Measurements from ENCODE around the gene PRR19. TPM values are rescaled to one million over a fixed set of nuclear protein-coding genes. Genes with fewer than 3 reads are reported as not detected.
A peak's percentile ranks its signal among the peaks of the same experiment; 100 is the strongest.
"Not testable (repeated sequence)": the region's sequence is repeated elsewhere in the genome, so short reads cannot be mapped to it uniquely, and the experiment has no call there.

Gene PRR19
- total and polyA plus RNA-seq, 10 of the 15 experiments (the other 5 are each of a cell fraction or from before 2014, with no cell fraction given), result 0.09 to 1.7 (median 0.73) TPM; not detected in 1

- peaks cover 35% of the 10 kb centered on the region for H3K79me2 ChIP-seq (ENCODE audit: control insufficient read depth, insufficient read depth, low read length)
- FAIRE-seq (peak; percentile 27), ATAC-seq (no peak), DNase-seq (ENCODE audit: low read depth, low spot score) (no peak)
- no peak for TF ChIP-seq ATF7 (IDR thresholded peaks at IDR 0.05; ENCODE audit: low read depth)
- no peak for TF ChIP-seq HDAC6 (IDR thresholded peaks at IDR 0.05; ENCODE audit: unreplicated experiment)
- no peak for TF ChIP-seq RBBP5 (conservative IDR thresholded peaks at IDR 0.05)
- no peak for TF ChIP-seq NFXL1 (IDR thresholded peaks at IDR 0.05; ENCODE audit: borderline replicate concordance)
- peaks cover 16% of the 10 kb centered on the region for H3K4me1 ChIP-seq (ENCODE audit: control insufficient read depth, insufficient read depth, low read length)
- H4K20me1 ChIP-seq (ENCODE audit: control insufficient read depth, insufficient read depth), result no peaks in the 10 kb centered on the region
- SMC1A ChIA-PET (ENCODE audit: uncharacterized antibody, unreplicated experiment), result interaction anchor here (0.6 to 1.7 kb wide), 2 partner anchors 14 to 63 kb away, joined by 3 to 5 read pairs; no protein-coding TSS in a partner anchor
- BruUV-seq (replicated peaks), result no TSS peak
- no peak overlapping the region for H3K27ac ChIP-seq (ENCODE audit: control insufficient read depth, insufficient read depth)
- peak overlapping the region; percentile 83 for H3K4me3 ChIP-seq
- peak overlapping the region; percentile 97 for H3K4me2 ChIP-seq (ENCODE audit: control insufficient read depth, insufficient read depth)
- peak overlapping the region; percentile 62 for H2AFZ ChIP-seq (ENCODE audit: control insufficient read depth, low read depth, low read length)
- no peaks in the 10 kb centered on the region for H3K9me3 ChIP-seq (replicated peaks; ENCODE audit: control insufficient read depth, insufficient read depth, low read length)
- 24% methylated on average over 34 of the region's 38 CpGs for WGBS (ENCODE audit: insufficient coverage, insufficient replicate concordance, low lambda C conversion rate, missing lambda C conversion rate)
- H3K9ac ChIP-seq (ENCODE audit: control insufficient read depth, insufficient read depth, low read length), result peak overlapping the region; percentile 42
- H3K27me3 ChIP-seq (replicated peaks in 1 of 2; ENCODE audit: control insufficient read depth in 2 of 2, insufficient read depth in 2 of 2, low read length in 1 of 2), result no peaks in the 10 kb centered on the region
- POLR2A ChIA-PET, result interaction anchor here (0.6 to 2.1 kb wide), 6 partner anchors 9 to 159 kb away, joined by 3 to 6 read pairs (median 4); partner anchors contain the start of gene GSK3A
- H3K36me3 ChIP-seq (ENCODE audit: control insufficient read depth in 2 of 2, insufficient read depth in 2 of 2, low read length in 1 of 2), result no peaks in the 10 kb centered on the region
- CTCF ChIA-PET, result interaction anchor here (0.7 to 1.4 kb wide), 3 partner anchors 9 to 41 kb away, joined by 3 to 7 read pairs (median 3); no protein-coding TSS in a partner anchor
- intact Hi-C loops (cut with micrococcal nuclease; ENCODE audit: unreplicated experiment), result loop anchor here (1.0 kb wide), 1 partner anchor 12 kb away; no protein-coding TSS in a partner anchor
- in situ Hi-C loops (cut with MboI), result no loop called here
- RAD21 ChIA-PET (ENCODE audit: unreplicated experiment), result interaction anchor here (0.7 to 1.5 kb wide), 2 partner anchors 24 to 150 kb away, joined by 3 to 6 read pairs; no protein-coding TSS in a partner anchor
Observed at GRCh38 chr19:42255766-42256745, 45.9 kb upstream of the PRR19 start.

DNA sequence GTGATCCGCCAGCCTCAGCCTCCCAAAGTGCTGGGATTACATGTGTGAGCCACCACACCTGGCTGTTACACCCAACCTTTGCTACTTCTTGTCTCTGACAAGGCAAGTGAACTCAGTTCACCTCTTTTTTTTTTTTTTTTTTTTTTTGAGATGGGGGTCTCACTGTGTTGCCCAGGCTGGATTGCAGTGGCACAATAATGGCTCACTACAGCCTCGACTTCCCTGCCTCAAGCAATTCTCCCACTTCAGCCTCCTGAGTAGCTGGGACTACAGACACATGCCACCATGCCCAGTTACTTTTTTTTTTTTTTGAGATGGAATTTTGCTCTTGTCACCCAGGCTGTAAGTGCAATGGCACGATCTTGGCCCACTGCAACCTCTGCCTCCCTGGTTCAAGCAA is 44.1 kb upstream of the PRR19 start:
- in situ Hi-C loops (cut with MboI), result not testable (repeated sequence)

More for the DNA sequence above, 44.1 kb upstream of the PRR19 start:
- BruUV-seq (replicated peaks); H4K20me1 ChIP-seq (ENCODE audit: control insufficient read depth, insufficient read depth); H3K27me3 ChIP-seq (replicated peaks in 1 of 2; ENCODE audit: control insufficient read depth in 2 of 2, insufficient read depth in 2 of 2, low read length in 1 of 2); H3K4me2 ChIP-seq (ENCODE audit: control insufficient read depth, insufficient read depth); intact Hi-C loops (cut with micrococcal nuclease; ENCODE audit: unreplicated experiment); H3K4me3 ChIP-seq; H3K4me1 ChIP-seq (ENCODE audit: control insufficient read depth, insufficient read depth, low read length); ATAC-seq; H2AFZ ChIP-seq (ENCODE audit: control insufficient read depth, low read depth, low read length); H3K27ac ChIP-seq (ENCODE audit: control insufficient read depth, insufficient read depth); H3K36me3 ChIP-seq (ENCODE audit: control insufficient read depth in 2 of 2, insufficient read depth in 2 of 2, low read length in 1 of 2); H3K9me3 ChIP-seq (replicated peaks; ENCODE audit: control insufficient read depth, insufficient read depth, low read length); DNase-seq (ENCODE audit: low read depth, low spot score); H3K9ac ChIP-seq (ENCODE audit: control insufficient read depth, insufficient read depth, low read length); FAIRE-seq; CTCF ChIA-PET: not testable (repeated sequence)
- ChIA-PET SMC1A (ENCODE audit: uncharacterized antibody, unreplicated experiment) (interaction anchor here (0.6 to 0.7 kb wide), 3 partner anchors 14 to 56 kb away, joined by 3 to 4 read pairs (median 4); no protein-coding TSS in a partner anchor), POLR2A (interaction anchor here (1.0 kb wide), 1 partner anchor 15 kb away, joined by 6 read pairs; the partner anchor contains the start of gene GSK3A), RAD21 (ENCODE audit: unreplicated experiment) (interaction anchor here (0.6 kb wide), 1 partner anchor 13 kb away, joined by 3 read pairs; no protein-coding TSS in a partner anchor)
- 46% methylated on average over 3 of the region's 3 CpGs for WGBS (ENCODE audit: insufficient coverage, insufficient replicate concordance, low lambda C conversion rate, missing lambda C conversion rate)
- peaks cover 19% of the 10 kb centered on the region for H3K79me2 ChIP-seq (ENCODE audit: control insufficient read depth, insufficient read depth, low read length)

Data from GM12878 (cell line).